OCI-LY1 (cell line): Measurements from ENCODE around the gene C2CD4D.

Experiments used
- H2AFZ ChIP-seq: fragments of 200-600 bp; sonication (generic), shearing (Covaris generic); 2 replicates; pipeline ENCODE4 v1.6.0; 2014; ENCODE audit warnings: antibody characterized with exemption, mild to moderate bottlenecking, low read length
- H3F3A ChIP-seq: fragments of 200-600 bp; sonication (generic), shearing (Covaris generic); 2 replicates; pipeline ENCODE4 v1.6.0; 2014; ENCODE audit warnings: mild to moderate bottlenecking, antibody characterized with exemption, low read length, moderate library complexity; ENCODE audit not compliant: insufficient read depth
- H3K27ac ChIP-seq: fragments of 200-600 bp; sonication (generic); 2 replicates; pipeline ENCODE4 v1.5.1; 2014; ENCODE audit warnings: low read length, mixed run types, mild to moderate bottlenecking, low read depth; ENCODE audit not compliant: poor library complexity, severe bottlenecking
- H3K27me3 ChIP-seq: fragments of 200-600 bp; sonication (generic); 2 replicates; pipeline ENCODE4 v1.6.0; 2014; ENCODE audit warnings: antibody characterized with exemption, mild to moderate bottlenecking, low read length, moderate library complexity; ENCODE audit not compliant: insufficient read depth
- H3K36me3 ChIP-seq: fragments of 200-600 bp; sonication (generic); 2 replicates; pipeline ENCODE4 v1.6.1; 2014; ENCODE audit warnings: mild to moderate bottlenecking, antibody characterized with exemption, low read length, moderate library complexity, mixed read lengths; ENCODE audit not compliant: insufficient read depth
- H3K4me1 ChIP-seq: fragments of 200-600 bp; sonication (generic); 2 replicates; pipeline ENCODE4 v1.5.1; 2014; ENCODE audit warnings: mild to moderate bottlenecking, low read length, moderate library complexity; ENCODE audit not compliant: insufficient read depth, severe bottlenecking
- H3K4me2 ChIP-seq: fragments of 200-600 bp; sonication (generic), shearing (Covaris generic); 2 replicates; pipeline ENCODE4 v1.6.1; 2014; ENCODE audit warnings: low read length
- H3K4me3 ChIP-seq: fragments of 200-600 bp; sonication (generic); 2 replicates; pipeline ENCODE4 v1.5.1; 2014; ENCODE audit warnings: low read length, low read depth, mild to moderate bottlenecking, mixed read lengths; ENCODE audit not compliant: poor library complexity, severe bottlenecking
- H3K79me2 ChIP-seq: fragments of 200-600 bp; shearing (Covaris generic); 2 replicates; pipeline ENCODE4 v1.6.1; 2016; ENCODE audit warnings: mixed run types, low read length, mixed read lengths; ENCODE audit not compliant: insufficient read depth
- H3K9ac ChIP-seq: fragments of 200-600 bp; sonication (generic), shearing (Covaris generic); 2 replicates; pipeline ENCODE4 v1.6.1; 2014; ENCODE audit warnings: mild to moderate bottlenecking, low read length, mixed read lengths
- H3K9me2 ChIP-seq: fragments of 200-600 bp; sonication (generic), shearing (Covaris generic); 2 replicates; pipeline ENCODE4 v1.6.1; 2014; ENCODE audit warnings: low read depth, mild to moderate bottlenecking, low read length, mixed read lengths
- H3K9me3 ChIP-seq: fragments of 200-600 bp; shearing (Covaris generic); 2 replicates; pipeline ENCODE4 v1.6.1; 2014; ENCODE audit warnings: low read length, mixed read lengths
- H4K20me1 ChIP-seq: fragments of 200-600 bp; sonication (generic), shearing (Covaris generic); 2 replicates; pipeline ENCODE4 v1.6.0; 2016; ENCODE audit warnings: mild to moderate bottlenecking, low read length; ENCODE audit not compliant: insufficient read depth
- EZH2 ChIP-seq: fragments of 200-600 bp; sonication (generic), shearing (Covaris generic); IDR thresholded peaks from 2 replicates; pipeline ENCODE4 v1.8.0; 2017; ENCODE audit warnings: borderline replicate concordance, mixed run types, mild to moderate bottlenecking, antibody characterized with exemption, low read length, moderate library complexity, mixed read lengths
- TF ChIP-seq, protein P1 (sequence below): fragments of 200-600 bp; sonication (generic), shearing (Covaris generic); IDR thresholded peaks from 2 replicates; pipeline ENCODE4 v1.5.1; 2017; ENCODE audit warnings: mild to moderate bottlenecking, antibody characterized with exemption, low read length, moderate library complexity, mixed read lengths

The C2CD4D gene

DNA sequence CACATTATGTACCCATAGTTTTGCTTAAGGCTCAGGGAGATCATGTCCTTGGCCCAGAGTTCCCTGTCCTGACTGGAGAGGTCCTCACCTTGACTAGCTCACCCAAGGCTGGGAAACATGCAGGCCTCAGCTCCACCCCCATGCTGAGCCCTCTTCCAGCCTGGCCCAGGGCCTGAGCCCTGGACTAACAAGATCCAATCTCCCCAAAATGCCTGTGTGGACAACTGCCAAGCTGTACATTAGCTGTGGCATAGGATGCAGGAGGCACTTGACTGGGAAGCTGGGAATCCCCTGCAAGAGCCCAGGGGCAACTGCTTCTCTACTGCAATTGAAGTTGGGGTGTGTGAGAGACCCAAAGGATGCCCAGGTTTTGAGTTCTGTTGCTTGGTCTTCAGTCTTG, 36.5 kb downstream of the C2CD4D start:
- Histone ChIP-seq H4K20me1 (no peaks in the 10 kb centered on the region), H3K9ac (no peak overlapping the region), H2AFZ (no peak overlapping the region), H3F3A (no peaks in the 10 kb centered on the region), H3K4me3 (no peak overlapping the region), H3K27ac (no peak overlapping the region), H3K4me2 (no peak overlapping the region), H3K4me1 (no peaks in the 10 kb centered on the region), H3K9me3 (no peaks in the 10 kb centered on the region), H3K79me2 (no peaks in the 10 kb centered on the region), H3K27me3 (0 out of 2 replicates have a peak, but pooled peaks cover 8% of the 10 kb centered on the region), H3K36me3 (no peaks in the 10 kb centered on the region), H3K9me2 (no peaks in the 10 kb centered on the region)
- no peak for TF ChIP-seq EZH2
- TF ChIP-seq, protein P1, sequence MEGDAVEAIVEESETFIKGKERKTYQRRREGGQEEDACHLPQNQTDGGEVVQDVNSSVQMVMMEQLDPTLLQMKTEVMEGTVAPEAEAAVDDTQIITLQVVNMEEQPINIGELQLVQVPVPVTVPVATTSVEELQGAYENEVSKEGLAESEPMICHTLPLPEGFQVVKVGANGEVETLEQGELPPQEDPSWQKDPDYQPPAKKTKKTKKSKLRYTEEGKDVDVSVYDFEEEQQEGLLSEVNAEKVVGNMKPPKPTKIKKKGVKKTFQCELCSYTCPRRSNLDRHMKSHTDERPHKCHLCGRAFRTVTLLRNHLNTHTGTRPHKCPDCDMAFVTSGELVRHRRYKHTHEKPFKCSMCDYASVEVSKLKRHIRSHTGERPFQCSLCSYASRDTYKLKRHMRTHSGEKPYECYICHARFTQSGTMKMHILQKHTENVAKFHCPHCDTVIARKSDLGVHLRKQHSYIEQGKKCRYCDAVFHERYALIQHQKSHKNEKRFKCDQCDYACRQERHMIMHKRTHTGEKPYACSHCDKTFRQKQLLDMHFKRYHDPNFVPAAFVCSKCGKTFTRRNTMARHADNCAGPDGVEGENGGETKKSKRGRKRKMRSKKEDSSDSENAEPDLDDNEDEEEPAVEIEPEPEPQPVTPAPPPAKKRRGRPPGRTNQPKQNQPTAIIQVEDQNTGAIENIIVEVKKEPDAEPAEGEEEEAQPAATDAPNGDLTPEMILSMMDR: no peak

DNA sequence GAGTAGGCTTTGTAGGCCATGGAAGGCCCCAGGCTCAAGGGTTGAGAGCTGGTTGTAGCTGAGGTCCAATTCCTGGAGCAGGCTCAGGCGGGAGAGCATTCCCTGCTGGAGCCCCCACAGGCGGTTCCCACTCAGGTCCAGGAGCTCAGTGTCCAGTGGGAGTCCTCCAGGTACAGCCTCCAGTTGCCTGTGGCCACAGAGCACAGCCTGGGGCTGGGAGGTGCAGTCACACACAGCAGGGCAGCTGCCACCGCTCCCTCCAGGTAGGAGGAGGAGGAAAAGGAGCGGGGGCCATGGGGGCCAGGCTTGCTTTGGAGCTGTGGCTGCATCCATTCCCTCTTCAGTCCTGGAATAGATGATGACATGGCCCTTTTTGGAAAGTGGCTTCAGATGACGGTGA, 37.2 kb downstream of the C2CD4D start:
- no peaks in the 10 kb centered on the region for H3K79me2 ChIP-seq
- H3F3A ChIP-seq: no peaks in the 10 kb centered on the region
- H3K9me2 ChIP-seq: no peaks in the 10 kb centered on the region
- H3K9ac ChIP-seq: no peak overlapping the region
- H2AFZ ChIP-seq: no peak overlapping the region
- H3K4me3 ChIP-seq: no peak overlapping the region
- no peaks in the 10 kb centered on the region for H4K20me1 ChIP-seq
- H3K36me3 ChIP-seq: no peaks in the 10 kb centered on the region
- 0 out of 2 replicates have a peak, but pooled peaks cover 8% of the 10 kb centered on the region for H3K27me3 ChIP-seq
- H3K4me2 ChIP-seq: no peak overlapping the region
- H3K4me1 ChIP-seq: no peaks in the 10 kb centered on the region
- no peak for TF ChIP-seq EZH2
- TF ChIP-seq, protein P1: no peak
- H3K9me3 ChIP-seq: no peaks in the 10 kb centered on the region
- H3K27ac ChIP-seq: no peak overlapping the region

DNA sequence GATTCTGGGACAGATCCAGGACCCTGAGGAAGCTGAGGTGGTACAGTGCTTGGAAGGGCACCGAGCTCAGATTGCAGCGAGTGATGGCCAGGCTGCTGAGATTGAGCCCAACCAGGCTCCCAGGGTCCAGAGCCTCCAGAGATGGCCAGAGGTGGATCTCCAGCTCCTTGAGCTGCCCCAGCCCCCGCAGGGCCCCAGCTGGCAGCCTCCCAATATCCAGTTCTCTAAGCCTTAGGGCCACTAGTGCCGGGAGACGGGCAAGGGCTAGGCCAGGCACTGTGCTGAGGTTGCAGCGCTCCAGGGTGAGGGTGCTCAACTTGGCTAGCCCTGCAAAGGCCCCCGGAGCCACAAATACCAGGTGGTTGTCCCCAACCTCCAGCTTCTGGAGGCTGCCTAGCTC, 37.8 kb downstream of the C2CD4D start:
- Histone ChIP-seq H3K4me3 (no peak overlapping the region), H3F3A (no peaks in the 10 kb centered on the region), H3K4me2 (no peak overlapping the region), H3K79me2 (no peaks in the 10 kb centered on the region), H3K27me3 (peaks cover 8% of the 10 kb centered on the region; the same call in 1 of the 2 replicates), H3K4me1 (no peaks in the 10 kb centered on the region), H2AFZ (no peak overlapping the region), H3K9me2 (no peaks in the 10 kb centered on the region), H3K9me3 (no peaks in the 10 kb centered on the region), H3K9ac (no peak overlapping the region), H3K27ac (no peak overlapping the region), H4K20me1 (no peaks in the 10 kb centered on the region), H3K36me3 (no peaks in the 10 kb centered on the region)
- TF ChIP-seq, protein P1: no peak
- TF ChIP-seq EZH2: no peak
